Testis (tissue), 3 donors: ENCODE results near the gene MT1F. TPM values are rescaled to one million over a fixed set of nuclear protein-coding genes. Genes with fewer than 3 reads are reported as not detected.
"Not testable (repeated sequence)": the region's sequence is repeated elsewhere in the genome, so short reads cannot be mapped to it uniquely, and the experiment has no call there.

Source experiments
- DNase-seq: peaks from one replicate; pipeline ENCODE4 v3.0.0-alpha.2; 2019
- H3K27ac ChIP-seq, 2 donors: fragments of 200-600 bp; sonication (generic); one replicate each; pipeline ENCODE4 v1.5.1; 2019
- H3K27me3 ChIP-seq: fragments of 200-600 bp; sonication (generic); one replicate; pipeline ENCODE4 v1.5.1; 2019
- H3K36me3 ChIP-seq: fragments of 200-600 bp; sonication (generic); one replicate; pipeline ENCODE4 v1.5.1; 2017; ENCODE audit warnings: low read depth; ENCODE audit errors: missing control alignments
- H3K4me1 ChIP-seq: fragments of 200-600 bp; sonication (generic); one replicate; pipeline ENCODE4 v1.5.1; 2019
- H3K4me3 ChIP-seq, 2 donors: fragments of 200-600 bp; sonication (generic); one replicate each; pipeline ENCODE4 v1.5.1; 2017 to 2019
- H3K9me3 ChIP-seq: fragments of 200-600 bp; sonication (generic); one replicate; pipeline ENCODE4 v1.5.1; 2017
- CTCF ChIP-seq, 3 experiments: fragments of 450-650 bp in 2 of 3; fragments of 200-600 bp in 1 of 3; sonication (generic) in 1 of 3; IDR thresholded peaks; one replicate each; pipeline ENCODE4 v1.5.1; 2016 to 2019; ENCODE audit warnings: antibody characterized with exemption in 3 of 3, mild to moderate bottlenecking in 2 of 3, moderate library complexity in 1 of 3
- POLR2A ChIP-seq: fragments of 450-650 bp; IDR thresholded peaks from one replicate; pipeline ENCODE4 v1.6.1; 2017; ENCODE audit warnings: antibody characterized with exemption, mild to moderate bottlenecking, moderate library complexity
- WGBS, 2 donors: methylation state at CpG; one replicate each; pipeline ENCODE4 v1.1.5; 2018; 5-methylcytosine and 5-hydroxymethylcytosine counted together
- intact Hi-C: fragments of 100-400 bp; cut with DNase I; formaldehyde crosslinking; loops from one replicate; pipeline ENCODE4 v1.15.1; 2023; ENCODE audit warnings: low total_unique reads
- polyA plus RNA-seq: library from polyadenylated mRNA; stranded (reverse); fragments of 350-450 nt; fragmentation: Illumina TruSeq; extraction: RNeasy Lipid Tissue Mini Kit (QIAGEN cat#74804); gene quantifications from one replicate; pipeline ENCODE4 v1.2.3, GENCODE V29; 2014; ENCODE audit warnings: low read depth, low replicate concordance; ENCODE audit not compliant: insufficient read depth
- total RNA-seq, 2 donors: library from RNA; depleted of rRNA; stranded (reverse); fragments of >200 nt; gene quantifications; one replicate each; pipeline ENCODE4 v1.2.3, GENCODE V29; 2016

The MT1F gene
- total and polyA plus RNA-seq, 3 donors from 2014 or later, result 3.6 to 15.4 (median 8.1) TPM

- Histone ChIP-seq H3K27ac (no peak overlapping the region), H3K27me3 (no peaks in the 10 kb centered on the region), H3K36me3 (no peaks in the 10 kb centered on the region), H3K9me3 (no peaks in the 10 kb centered on the region), H3K4me3 (no peak overlapping the region), H3K4me1 (peaks cover 6% of the 10 kb centered on the region)
- DNase-seq, result no peak
- TF ChIP-seq CTCF (IDR thresholded peaks at IDR 0.05), result no peak
- no peak for TF ChIP-seq POLR2A
- WGBS, 2 donors, result 87 to 93% methylated on average over 7 to 8 of the region's 8 CpGs
- intact Hi-C loops, result no loop called here
These were observed 37.3 kb upstream of the MT1F start for GRCh38 chr16:56620339-56620897.

GRCh38 chr16:56621665-56622445 lies 35.9 kb upstream of the MT1F start:
- H3K27ac ChIP-seq, H3K27me3 ChIP-seq, DNase-seq, intact Hi-C loops, H3K9me3 ChIP-seq, H3K4me1 ChIP-seq, H3K36me3 ChIP-seq, H3K4me3 ChIP-seq: not testable (repeated sequence)
- 75 to 80% methylated on average over 4 of the region's 4 CpGs for WGBS, 2 donors

- 93 to 95% methylated on average over 5 of the region's 5 CpGs for WGBS, 2 donors
- H3K27me3 ChIP-seq, intact Hi-C loops: not testable (repeated sequence)
These were observed 34.6 kb upstream of the MT1F start for GRCh38 chr16:56623184-56623583.

GRCh38 chr16:56623637-56624036 lies 34.1 kb upstream of the MT1F start:
- H3K9me3 ChIP-seq, result no peaks in the 10 kb centered on the region
- no peaks in the 10 kb centered on the region for H3K27me3 ChIP-seq
- no peak for DNase-seq
- TF ChIP-seq POLR2A (no peak), CTCF (IDR thresholded peaks at IDR 0.05) (no peak)
- intact Hi-C loops, result no loop called here
- no peaks in the 10 kb centered on the region for H3K36me3 ChIP-seq
- no peak overlapping the region for H3K27ac ChIP-seq
- H3K4me3 ChIP-seq, result no peak overlapping the region
- H3K4me1 ChIP-seq, result no peaks in the 10 kb centered on the region
- WGBS, 2 donors, result 97 to 100% methylated on average over 2 of the region's 2 CpGs

More at GRCh38 chr16:56623184-56623583, 34.6 kb upstream of the MT1F start:
- H3K36me3 ChIP-seq, H3K27ac ChIP-seq, DNase-seq, H3K4me1 ChIP-seq, H3K9me3 ChIP-seq, H3K4me3 ChIP-seq: not testable (repeated sequence)

GRCh38 chr16:56625140-56625942 lies 32.4 kb upstream of the MT1F start, which contains the start of gene MT1E:
TSS of gene MT1E (plus strand) at chr16:56625781. CDS start at chr16:56625852, 71 bp downstream.
- peak within 1 kb of the TSS; percentile 44 to 84 for H3K27ac ChIP-seq
- intact Hi-C loops, result no loop called here
- H3K36me3 ChIP-seq, result no peaks in the 10 kb centered on the region
- no peaks in the 10 kb centered on the region for H3K4me1 ChIP-seq
- no peaks in the 10 kb centered on the region for H3K9me3 ChIP-seq
- peak within 1 kb of the TSS; percentile 49 to 66 for H3K4me3 ChIP-seq
- 3 to 4% methylated on average over 33 to 62 of the region's 62 CpGs for WGBS, 2 donors
- H3K27me3 ChIP-seq, result no peaks in the 10 kb centered on the region
- DNase-seq, result peak; percentile 54
- no peak for TF ChIP-seq CTCF (IDR thresholded peaks at IDR 0.05)
- no peak for TF ChIP-seq POLR2A
